Endothelial cell (in vitro differentiated cells): ENCODE measurements around the gene STK11. TPM values are rescaled to one million over a fixed set of nuclear protein-coding genes. Genes with fewer than 3 reads are reported as not detected.
"Not testable (repeated sequence)": the region's sequence is repeated elsewhere in the genome, so short reads cannot be mapped to it uniquely, and the experiment has no call there.

Experiments
- DNase-seq: peaks from one replicate; pipeline ENCODE4 v3.0.0; 2021; ENCODE audit warnings: low spot score
- H3K27ac Mint-ChIP-seq: one replicate; pipeline ENCODE4 v1.8.0; 2021; ENCODE audit warnings: mixed read lengths, inconsistent platforms; ENCODE audit not compliant: unreplicated experiment
- H3K27me3 Mint-ChIP-seq: one replicate; pipeline ENCODE4 v1.8.0; 2021; ENCODE audit warnings: mild to moderate bottlenecking, moderate library complexity, mixed read lengths, inconsistent platforms; ENCODE audit not compliant: unreplicated experiment
- H3K36me3 Mint-ChIP-seq: one replicate; pipeline ENCODE4 v1.8.0; 2021; ENCODE audit warnings: mild to moderate bottlenecking, low read depth, mixed read lengths, inconsistent platforms; ENCODE audit not compliant: unreplicated experiment
- H3K4me1 Mint-ChIP-seq: one replicate; pipeline ENCODE4 v1.8.0; 2021; ENCODE audit warnings: mild to moderate bottlenecking, mixed read lengths, inconsistent platforms; ENCODE audit not compliant: unreplicated experiment
- H3K4me3 Mint-ChIP-seq: one replicate; pipeline ENCODE4 v1.8.0; 2021; ENCODE audit warnings: mild to moderate bottlenecking, mixed read lengths, inconsistent platforms; ENCODE audit not compliant: unreplicated experiment
- H3K9me3 Mint-ChIP-seq: one replicate; pipeline ENCODE4 v1.8.0; 2021; ENCODE audit warnings: mixed read lengths, inconsistent platforms; ENCODE audit not compliant: unreplicated experiment
- CTCF ChIP-seq: fragments of 200-600 bp; sonication (generic); IDR thresholded peaks from one replicate; pipeline ENCODE4 v1.5.0; 2021; ENCODE audit warnings: antibody characterized with exemption; ENCODE audit not compliant: unreplicated experiment
- total RNA-seq: library from RNA; stranded (reverse); fragmentation: NEBNext Ultra II Directional; extraction: Animal tissue kit (Norgen Biotek cat#: 25700); gene quantifications from one replicate; pipeline ENCODE4 v1.2.1, GENCODE V29; 2021; ENCODE audit not compliant: unreplicated experiment

The STK11 gene
- total RNA-seq, 1 donor from 2014 or later, result 63.9 TPM

- H3K27me3 Mint-ChIP-seq, result peaks cover 3% of the 10 kb centered on the region
- TF ChIP-seq CTCF, result no peak
- no peak overlapping the region for H3K4me3 Mint-ChIP-seq
- H3K27ac Mint-ChIP-seq, result no peak overlapping the region
- DNase-seq, result no peak
- no peaks in the 10 kb centered on the region for H3K9me3 Mint-ChIP-seq
- H3K4me1 Mint-ChIP-seq, result peaks cover 9% of the 10 kb centered on the region
- no peaks in the 10 kb centered on the region for H3K36me3 Mint-ChIP-seq
These were observed 22.9 kb upstream of the STK11 start for GRCh38 chr19:1182727-1183126.

- no peak for DNase-seq
- peaks cover 9% of the 10 kb centered on the region for H3K4me1 Mint-ChIP-seq
- no peaks in the 10 kb centered on the region for H3K9me3 Mint-ChIP-seq
- H3K36me3 Mint-ChIP-seq, result no peaks in the 10 kb centered on the region
- no peak overlapping the region for H3K27ac Mint-ChIP-seq
- TF ChIP-seq CTCF, result no peak
- peaks cover 3% of the 10 kb centered on the region for H3K27me3 Mint-ChIP-seq
- H3K4me3 Mint-ChIP-seq, result no peak overlapping the region
These were observed 21.9 kb upstream of the STK11 start for GRCh38 chr19:1183543-1184172.

- TF ChIP-seq CTCF, result no peak
- no peaks in the 10 kb centered on the region for H3K36me3 Mint-ChIP-seq
- no peaks in the 10 kb centered on the region for H3K27me3 Mint-ChIP-seq
- H3K4me1 Mint-ChIP-seq, result peaks cover 5% of the 10 kb centered on the region
- DNase-seq, result no peak
- no peaks in the 10 kb centered on the region for H3K9me3 Mint-ChIP-seq
- no peak overlapping the region for H3K27ac Mint-ChIP-seq
- H3K4me3 Mint-ChIP-seq, result no peak overlapping the region
These were observed 16.2 kb upstream of the STK11 start for GRCh38 chr19:1189419-1189818.

GRCh38 chr19:1199531-1199930 is 6.0 kb upstream of the STK11 start:
- Mint-ChIP-seq H3K4me3 (no peak overlapping the region), H3K4me1 (peaks cover 2% of the 10 kb centered on the region), H3K36me3 (peaks cover 3% of the 10 kb centered on the region), H3K9me3 (no peaks in the 10 kb centered on the region), H3K27me3 (peaks cover 3% of the 10 kb centered on the region), H3K27ac (no peak overlapping the region)
- DNase-seq, result no peak
- no peak for TF ChIP-seq CTCF

- H3K27ac Mint-ChIP-seq, H3K4me3 Mint-ChIP-seq, H3K27me3 Mint-ChIP-seq, H3K4me1 Mint-ChIP-seq, H3K36me3 Mint-ChIP-seq, H3K9me3 Mint-ChIP-seq, DNase-seq: not testable (repeated sequence)
These were observed 5.0 kb upstream of the STK11 start for GRCh38 chr19:1200614-1201013.
